Lower leg skin (tissue), 4 donors: ENCODE data around the gene MYCN. TPM values are rescaled to one million over a fixed set of nuclear protein-coding genes. Genes with fewer than 3 reads are reported as not detected.

ENCODE experiments used
- DNase-seq, 2 donors: peaks; one replicate each; pipeline ENCODE4 v3.0.0-alpha.2; 2019; ENCODE audit warnings: low spot score in 2 of 2
- H3K4me3 ChIP-seq: fragments of 200-600 bp; sonication (generic); 2 replicates; pipeline ENCODE4 v1.5.1; 2017; ENCODE audit warnings: mild to moderate bottlenecking, low read depth; ENCODE audit not compliant: poor library complexity, severe bottlenecking
- CTCF ChIP-seq, 3 donors: fragments of 450-650 bp; IDR thresholded peaks; one replicate each; pipeline ENCODE4 v1.5.1; 2016; ENCODE audit warnings: antibody characterized with exemption in 3 of 3, mild to moderate bottlenecking in 3 of 3, moderate library complexity in 2 of 3
- POLR2A ChIP-seq, 2 donors: fragments of 450-650 bp; IDR thresholded peaks; one replicate each; pipeline ENCODE4 v1.6.1; 2016 to 2017; ENCODE audit warnings: antibody characterized with exemption in 2 of 2, mild to moderate bottlenecking in 1 of 2, moderate library complexity in 1 of 2
- WGBS, 2 donors: methylation state at CpG; one replicate each; pipeline ENCODE4 v1.1.5; 2018; 5-methylcytosine and 5-hydroxymethylcytosine counted together
- intact Hi-C: fragments of 100-400 bp; cut with DNase I; formaldehyde crosslinking; loops from one replicate; pipeline ENCODE4 v1.15.0; 2023; ENCODE audit warnings: low total_unique reads
- total RNA-seq, 4 donors: library from RNA; depleted of rRNA; stranded (reverse); fragments of >200 nt; gene quantifications; one replicate each; pipeline ENCODE4 v1.1.0, GENCODE V29; 2016

Gene MYCN
- total RNA-seq, result 1 to 10 TPM in 1 of 4 donors, under 1 TPM in 2, not detected in 1; 0.15 to 1.5 (median 0.64) TPM

DNA sequence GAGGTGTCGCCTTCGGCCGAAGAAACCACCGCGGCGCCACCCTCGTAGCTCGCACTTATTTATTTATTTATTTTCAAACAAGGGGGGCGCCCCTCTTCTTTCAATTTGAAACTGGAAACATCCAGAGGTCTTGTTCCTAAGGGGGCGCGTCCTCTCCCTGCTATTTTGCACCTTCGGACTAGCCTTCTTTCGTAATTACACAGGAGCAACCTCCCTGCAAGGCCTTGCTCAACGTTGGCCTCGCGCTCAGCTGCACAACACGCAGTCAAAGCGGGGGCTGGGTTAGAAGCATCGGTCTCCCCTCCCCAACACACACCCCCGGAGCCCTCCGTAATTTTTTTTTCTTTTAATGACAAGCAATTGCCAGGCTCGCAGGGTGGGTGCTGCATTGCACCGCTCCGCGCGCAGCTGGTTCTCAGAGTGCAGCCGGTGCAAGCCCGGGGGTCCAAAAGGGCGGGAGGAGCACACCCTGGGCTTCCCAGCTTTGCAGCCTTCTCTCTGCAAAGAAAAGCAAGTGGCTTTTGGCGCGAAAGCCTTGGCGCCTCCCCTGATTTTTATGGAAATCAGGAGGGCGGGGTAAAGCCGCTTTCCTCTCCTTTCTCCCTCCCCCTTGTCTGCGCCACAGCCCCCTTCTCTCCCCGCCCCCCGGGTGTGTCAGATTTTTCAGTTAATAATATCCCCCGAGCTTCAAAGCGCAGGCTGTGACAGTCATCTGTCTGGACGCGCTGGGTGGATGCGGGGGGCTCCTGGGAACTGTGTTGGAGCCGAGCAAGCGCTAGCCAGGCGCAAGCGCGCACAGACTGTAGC lies at the start of gene MYCN:
Gene MYCN (plus strand): TSS at position 697 of the 807 bp plus-strand sequence. CDS start 1,515 bp downstream, outside the sequence.
- WGBS, 2 donors, result 0% methylated on average over 42 to 47 of the region's 47 CpGs
- no peak for TF ChIP-seq CTCF (IDR thresholded peaks at IDR 0.05)
- no peak for TF ChIP-seq POLR2A (IDR thresholded peaks at IDR 0.05)
- intact Hi-C loops, result loop anchor here (10.0 kb wide), 1 partner anchor 305 kb away; no protein-coding TSS in a partner anchor
- no peak within 1 kb of the TSS for H3K4me3 ChIP-seq
- peak in 1 of 2 donors; percentile 79 for DNase-seq

DNA sequence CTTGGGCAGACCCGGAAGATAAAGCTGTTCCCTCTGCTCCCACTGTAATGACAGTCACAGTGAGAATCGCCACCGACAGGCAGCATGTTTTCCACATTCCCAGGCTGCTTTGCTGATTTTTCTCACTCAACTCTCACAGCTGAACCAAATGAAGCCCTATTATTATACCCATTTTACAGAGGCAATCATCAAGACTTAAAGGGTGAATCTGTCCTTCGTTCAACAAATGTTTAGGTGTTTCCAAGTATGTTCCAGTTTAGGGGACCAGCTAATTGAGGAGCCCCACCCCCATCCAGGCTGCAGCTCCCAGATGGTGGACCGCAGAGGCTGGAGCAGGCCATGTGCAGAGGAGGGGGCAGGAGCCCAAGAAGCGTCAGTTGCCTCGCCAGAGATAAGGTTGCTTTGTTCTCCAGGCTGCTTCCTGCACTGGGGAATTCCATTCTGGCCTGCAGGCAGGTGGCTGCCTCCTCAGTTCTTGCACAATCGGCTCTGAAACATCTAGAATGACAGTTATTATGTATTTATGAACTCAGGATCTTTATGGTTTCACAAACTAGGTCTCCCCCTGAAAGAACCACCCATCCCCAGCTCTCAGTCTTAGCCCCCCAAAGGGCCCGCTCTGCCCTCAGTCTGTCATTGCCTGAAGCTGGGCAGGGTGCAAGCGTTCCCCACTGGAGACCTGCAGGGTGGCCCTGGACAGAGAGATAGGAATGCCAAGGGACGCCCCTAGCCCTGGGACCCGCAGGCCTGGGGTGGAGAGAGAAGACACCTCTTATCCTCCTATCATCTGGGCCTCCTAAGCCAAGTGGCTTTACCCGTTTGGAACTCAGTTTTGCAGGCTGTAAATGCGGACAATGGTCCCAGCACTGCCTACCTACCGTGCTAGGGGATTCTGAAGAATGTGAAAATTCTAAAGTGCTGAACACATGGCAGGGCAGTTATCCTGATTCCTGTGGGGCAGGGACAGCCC lies 49.1 kb upstream of the MYCN start:
- TF ChIP-seq CTCF (IDR thresholded peaks at IDR 0.05), result no peak
- TF ChIP-seq POLR2A (IDR thresholded peaks at IDR 0.05), result no peak
- 67 to 69% methylated on average over 15 of the region's 15 CpGs for WGBS, 2 donors
- no peak for DNase-seq
- H3K4me3 ChIP-seq, result no peak overlapping the region
- intact Hi-C loops, result no loop called here

DNA sequence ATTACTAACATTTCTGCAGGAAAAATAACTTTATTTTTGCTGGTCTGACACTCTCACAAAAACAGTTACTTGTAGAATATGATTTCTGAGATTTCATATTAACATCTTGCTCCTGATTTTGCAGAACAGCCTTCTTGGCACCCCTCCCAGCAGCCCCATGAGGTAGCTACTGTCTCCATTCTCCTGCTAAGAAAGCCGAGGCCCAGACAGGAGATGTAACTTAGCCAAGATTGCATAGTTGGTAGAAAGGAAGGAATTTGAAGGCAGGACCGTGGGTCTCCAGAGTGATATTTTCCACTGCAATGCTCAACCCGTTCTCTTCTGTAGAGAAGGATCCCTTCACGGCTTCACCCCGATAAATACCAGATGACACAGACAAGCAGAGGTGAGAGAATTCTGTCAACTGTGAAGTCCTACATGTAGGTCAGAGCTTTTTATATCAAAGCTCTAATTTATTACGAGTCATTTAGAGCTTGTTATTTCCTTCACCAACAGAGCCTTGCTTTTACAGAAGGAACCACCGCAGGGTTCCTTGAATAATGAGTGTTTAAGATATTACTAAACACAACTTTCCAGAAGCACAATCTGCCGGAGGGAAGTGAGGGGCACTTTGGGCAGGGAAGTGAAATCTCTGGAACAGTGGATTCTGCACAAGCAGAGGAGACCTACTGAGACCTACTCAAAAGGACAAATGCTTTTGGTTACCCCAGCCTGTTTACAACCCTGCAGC lies 48.0 kb upstream of the MYCN start:
- H3K4me3 ChIP-seq, result no peak overlapping the region
- WGBS, 2 donors, result 58 to 69% methylated on average over 8 of the region's 8 CpGs
- no peak for DNase-seq
- intact Hi-C loops, result no loop called here
- TF ChIP-seq POLR2A (IDR thresholded peaks at IDR 0.05), result no peak
- TF ChIP-seq CTCF (IDR thresholded peaks at IDR 0.05), result no peak

GRCh38 chr2:15893085-15893484 lies 47.3 kb upstream of the MYCN start:
- TF ChIP-seq POLR2A (IDR thresholded peaks at IDR 0.05), result no peak
- TF ChIP-seq CTCF (IDR thresholded peaks at IDR 0.05), result no peak
- intact Hi-C loops, result no loop called here
- no peak for DNase-seq
- no peak overlapping the region for H3K4me3 ChIP-seq

DNA sequence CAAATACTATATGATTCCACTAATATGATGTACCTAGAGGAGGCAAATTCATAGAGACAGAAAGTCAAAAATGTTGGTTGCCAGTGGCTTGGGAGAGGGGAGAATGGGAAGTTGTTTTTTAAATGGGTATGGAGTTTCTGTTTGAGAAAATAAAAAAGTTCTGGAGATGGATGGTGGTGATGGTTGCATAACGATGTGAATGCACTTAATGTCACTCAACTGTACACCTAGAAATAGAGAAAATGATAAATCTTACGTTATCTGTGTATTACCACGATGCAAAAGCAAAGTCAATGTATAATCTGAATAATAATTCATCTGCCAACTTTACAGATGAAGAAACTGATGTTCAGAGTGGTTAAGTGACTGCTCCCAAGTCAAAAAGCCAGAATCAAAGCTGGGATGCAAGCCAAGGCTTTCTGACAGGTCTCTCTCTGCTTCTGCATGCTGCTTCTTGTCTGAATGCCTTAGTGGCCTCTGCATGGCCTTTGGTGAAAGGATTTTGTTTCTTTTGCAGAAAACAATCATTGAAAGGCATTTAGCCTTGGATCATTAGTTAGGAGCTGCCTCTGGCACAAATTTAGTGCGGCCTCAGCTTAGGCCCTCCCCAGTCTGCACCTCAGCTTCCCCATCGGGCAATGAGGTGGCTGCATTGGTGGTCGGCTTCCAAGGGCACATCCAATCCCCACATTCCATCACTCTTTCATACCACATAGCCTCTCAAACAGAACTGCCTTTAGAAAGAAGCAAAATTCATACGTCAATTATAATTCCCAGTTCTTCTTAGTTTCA lies 46.5 kb upstream of the MYCN start:
- DNase-seq, result no peak
- H3K4me3 ChIP-seq, result no peak overlapping the region
- TF ChIP-seq POLR2A (IDR thresholded peaks at IDR 0.05) (no peak), CTCF (IDR thresholded peaks at IDR 0.05) (no peak)
- 64 to 81% methylated on average over 7 of the region's 7 CpGs for WGBS, 2 donors
- intact Hi-C loops, result no loop called here
